CD4-positive, alpha-beta T cell treated with Interleukin-12 subunit alpha and Interleukin-12 subunit beta, for 1 hour (primary cell): ENCODE measurements around the gene SYMPK.
"Not testable (repeated sequence)": the region's sequence is repeated elsewhere in the genome, so short reads cannot be mapped to it uniquely, and the experiment has no call there.

Experiments used
- DNase-seq: peaks from one replicate; pipeline ENCODE4 v3.0.0-alpha.2; 2020

The SYMPK gene

DNA sequence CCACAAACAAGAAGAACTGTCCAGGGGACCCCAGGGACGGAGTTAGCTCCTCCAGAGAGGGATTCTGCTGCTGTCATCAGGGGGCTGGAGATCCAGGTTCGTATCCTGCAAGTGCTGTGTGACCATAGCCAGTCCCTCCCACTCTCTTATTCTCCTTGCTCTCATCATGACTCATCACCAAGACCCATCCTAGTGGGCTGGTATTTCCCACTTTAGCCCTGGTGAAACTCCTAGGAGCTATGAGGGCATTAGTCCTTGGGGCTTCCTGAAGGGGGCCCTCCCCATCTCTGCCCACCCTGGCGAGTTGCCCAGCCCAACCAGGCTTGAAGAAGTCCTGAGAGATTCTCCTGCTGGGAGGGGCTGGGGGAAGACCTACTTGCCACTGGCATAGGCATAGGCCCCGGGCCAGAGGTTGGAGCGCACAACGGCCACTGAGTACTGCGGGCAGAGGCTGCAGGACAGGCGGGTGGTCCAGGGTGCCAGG is 62.8 kb downstream of the SYMPK start:
- DNase-seq: no peak

DNA sequence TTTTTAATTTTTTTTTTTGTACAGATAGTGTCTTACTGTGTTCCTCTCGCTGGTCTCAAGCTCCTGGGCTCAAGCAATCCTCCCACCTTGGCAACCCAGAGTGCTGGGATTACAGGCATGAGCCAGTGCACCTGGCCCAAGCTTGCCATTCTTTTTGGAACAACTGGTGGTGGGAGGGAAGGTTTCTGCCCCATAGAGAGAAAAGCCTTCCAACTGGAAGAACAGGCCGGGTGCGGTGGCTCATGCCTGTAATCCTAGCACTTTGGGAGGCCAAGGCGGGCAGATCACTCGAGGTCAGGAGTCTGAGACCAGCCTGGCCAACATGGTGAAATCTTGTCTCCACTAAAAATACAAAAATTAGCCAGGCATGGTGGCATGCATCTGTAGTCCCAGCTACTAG is 63.4 kb downstream of the SYMPK start:
- not testable (repeated sequence) for DNase-seq

DNA sequence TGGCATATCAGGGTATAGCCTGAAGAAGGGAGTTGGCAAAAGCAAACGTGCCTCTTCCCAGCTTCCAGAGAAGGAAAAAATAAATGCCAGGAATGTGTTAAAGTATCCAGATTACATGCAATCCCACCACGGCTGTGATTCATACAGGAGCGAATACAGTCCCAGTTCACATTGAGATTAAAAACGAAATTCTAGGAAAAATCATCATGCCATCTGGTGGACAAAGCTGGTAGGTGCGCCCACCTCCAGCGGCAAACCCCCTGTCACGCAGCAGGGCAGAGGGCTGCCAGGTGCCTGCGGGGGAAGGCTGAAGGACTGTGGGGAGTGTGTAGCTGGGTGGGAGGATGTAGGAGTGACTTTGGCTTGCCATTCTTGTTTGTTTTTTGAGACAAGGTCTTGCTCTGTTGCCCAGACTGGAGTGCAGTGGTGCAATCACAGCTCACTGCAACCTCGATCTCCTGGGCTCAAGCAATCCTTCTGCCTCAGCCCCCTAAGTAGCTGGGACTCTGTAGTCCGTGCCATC is 63.9 kb downstream of the SYMPK start:
- DNase-seq: peak; percentile 73

DNA sequence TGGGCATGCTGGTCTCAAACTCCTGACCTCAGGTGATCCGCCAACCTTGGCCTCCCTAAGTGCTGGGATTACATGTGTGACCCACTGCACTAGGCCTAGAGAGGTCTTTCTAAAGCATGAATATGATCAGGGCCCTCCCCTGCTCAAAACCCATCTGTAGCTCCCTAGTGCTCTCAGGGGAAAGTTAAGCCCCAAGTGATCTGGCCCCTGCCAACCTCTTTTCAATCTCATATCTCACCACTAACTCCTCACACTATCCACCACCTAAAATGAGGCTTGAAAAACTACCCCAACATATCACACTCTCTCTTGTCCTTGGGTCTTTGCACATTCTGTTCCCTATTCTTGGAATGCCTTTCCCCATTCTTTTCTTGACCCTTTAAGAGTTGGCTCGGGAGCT is 68.3 kb downstream of the SYMPK start:
- no peak for DNase-seq

DNA sequence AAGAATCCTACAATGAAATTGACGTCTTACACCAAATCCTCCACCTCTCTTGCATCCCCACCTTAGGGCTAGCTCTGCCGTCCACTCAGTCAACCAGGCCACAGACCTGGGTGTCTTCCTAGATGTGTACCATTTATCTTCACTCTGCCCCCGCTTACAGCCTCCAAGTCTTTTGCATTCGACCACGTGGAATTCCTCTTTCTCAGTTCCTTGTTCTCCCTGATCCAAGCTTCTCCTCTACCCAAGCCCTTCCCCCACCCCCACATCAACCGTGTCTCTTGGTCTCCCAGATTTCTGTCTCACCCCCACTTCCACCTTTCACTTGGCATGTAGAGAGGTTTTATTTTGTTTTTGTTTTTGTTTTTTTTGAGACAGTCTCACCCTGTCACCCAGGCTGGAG is 69.1 kb downstream of the SYMPK start:
- no peak for DNase-seq

DNA sequence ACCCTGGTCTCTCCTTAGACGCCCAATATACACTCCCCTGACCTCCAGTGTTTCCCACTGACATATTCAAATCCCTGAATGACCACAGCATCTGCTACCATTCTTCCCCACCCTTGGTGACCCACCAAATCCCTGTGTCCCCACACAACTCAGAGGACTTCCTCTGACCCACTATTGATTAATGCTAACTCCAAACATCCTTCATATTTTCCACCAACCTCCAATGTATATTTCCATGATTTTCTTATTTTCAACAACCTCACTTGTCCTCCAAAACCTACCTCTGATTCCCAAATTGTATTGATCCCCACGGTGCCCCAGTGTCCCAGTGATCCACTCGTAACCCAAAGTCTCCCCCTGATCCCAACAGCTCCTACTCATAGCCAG is 69.8 kb downstream of the SYMPK start:
- DNase-seq: no peak

DNA sequence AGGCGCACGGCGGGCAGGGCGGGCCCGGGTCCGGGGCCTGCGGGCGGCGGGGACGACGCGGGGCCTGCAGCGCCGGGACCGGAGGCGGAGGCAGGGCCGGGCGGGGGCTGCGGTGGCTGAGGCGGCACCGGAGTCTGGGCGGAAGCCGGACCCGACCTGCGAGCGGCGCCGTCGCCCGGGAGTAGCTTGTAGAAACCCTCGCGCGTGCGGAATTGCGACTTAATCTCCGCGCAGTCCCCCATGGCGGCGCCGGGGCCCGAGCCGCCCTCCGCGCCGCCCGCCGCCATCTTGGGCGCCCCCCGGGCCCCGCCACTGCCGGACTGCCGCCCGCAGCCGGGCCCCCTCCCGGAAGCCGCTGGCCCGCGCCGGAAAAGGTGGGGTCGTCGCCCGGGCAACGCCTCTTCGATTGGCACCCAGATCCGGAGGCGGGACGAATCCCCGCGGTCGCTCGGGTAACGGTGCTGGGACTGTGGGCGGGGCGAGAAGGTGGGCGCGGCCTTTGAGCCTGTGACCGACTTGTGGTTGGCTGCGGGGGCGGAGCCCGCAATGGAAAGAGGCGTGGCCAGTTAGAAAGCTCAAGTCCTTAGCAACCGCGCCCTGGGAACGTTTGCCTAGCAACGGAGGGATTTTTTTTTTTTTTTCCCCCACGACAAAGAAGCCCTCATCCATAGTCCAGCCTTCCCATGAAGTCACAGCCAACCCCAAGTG is 70.3 kb downstream of the SYMPK start, which contains the start of gene DMWD:
Gene DMWD, minus strand, starts transcription at position 376 of the 708 bp plus-strand sequence. Its CDS starts 89 bp downstream, at position 287.
- DNase-seq: peak; percentile 100

DNA sequence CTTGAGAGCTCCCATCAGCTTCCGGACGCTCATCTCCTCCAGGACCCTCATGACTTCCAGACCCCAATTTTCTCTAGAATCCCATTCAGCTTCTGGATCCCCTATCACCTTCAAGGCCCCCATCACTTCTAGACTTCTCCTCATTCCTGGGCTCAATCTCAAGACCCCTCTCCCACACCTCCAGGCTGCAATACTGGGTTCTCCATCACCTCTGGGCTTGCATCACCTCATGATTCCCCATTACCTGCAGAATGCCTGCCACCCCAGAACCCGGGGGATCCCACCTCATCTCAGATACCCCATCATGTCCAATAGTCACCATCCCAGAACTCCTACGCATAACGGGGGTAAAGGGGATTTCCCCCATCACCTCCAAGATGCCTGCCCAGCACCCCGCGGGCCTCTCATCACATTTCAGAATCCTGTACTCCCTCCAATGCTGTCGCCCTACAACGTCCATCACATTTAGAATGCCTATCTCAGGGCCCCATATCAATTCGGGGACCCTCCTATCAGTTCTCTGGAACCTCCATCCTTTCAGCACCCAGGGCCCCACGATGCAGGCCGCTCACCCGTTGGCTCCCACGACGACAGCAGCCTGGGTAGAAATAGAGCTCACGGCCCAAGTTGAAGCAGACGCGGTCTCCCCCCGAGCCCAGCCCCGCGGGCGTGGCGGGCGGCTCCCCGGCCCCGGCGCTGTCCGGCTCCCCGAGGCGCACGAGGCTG is 71.0 kb downstream of the SYMPK start:
- peak; percentile 23 for DNase-seq

DNA sequence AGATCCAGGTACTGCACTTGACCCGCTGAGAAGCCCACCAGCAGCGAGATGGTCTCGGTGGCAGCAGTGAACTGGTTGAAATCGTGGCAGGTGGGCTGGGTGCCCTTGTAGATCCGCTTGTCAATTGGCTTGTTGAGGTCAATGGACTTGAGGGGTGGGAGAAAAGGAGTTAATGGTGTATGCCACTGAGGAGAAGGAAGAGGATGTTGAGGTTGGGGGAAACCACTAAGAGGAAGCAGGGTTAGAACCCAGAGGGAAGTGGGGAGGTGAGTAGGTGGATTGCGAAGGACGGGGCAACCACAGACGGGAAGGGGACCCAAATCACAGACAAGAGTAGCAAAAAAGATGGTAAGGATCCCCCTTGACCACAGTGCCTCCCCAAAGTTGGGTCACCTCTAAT is 72.0 kb downstream of the SYMPK start:
- DNase-seq: peak; percentile 62

DNA sequence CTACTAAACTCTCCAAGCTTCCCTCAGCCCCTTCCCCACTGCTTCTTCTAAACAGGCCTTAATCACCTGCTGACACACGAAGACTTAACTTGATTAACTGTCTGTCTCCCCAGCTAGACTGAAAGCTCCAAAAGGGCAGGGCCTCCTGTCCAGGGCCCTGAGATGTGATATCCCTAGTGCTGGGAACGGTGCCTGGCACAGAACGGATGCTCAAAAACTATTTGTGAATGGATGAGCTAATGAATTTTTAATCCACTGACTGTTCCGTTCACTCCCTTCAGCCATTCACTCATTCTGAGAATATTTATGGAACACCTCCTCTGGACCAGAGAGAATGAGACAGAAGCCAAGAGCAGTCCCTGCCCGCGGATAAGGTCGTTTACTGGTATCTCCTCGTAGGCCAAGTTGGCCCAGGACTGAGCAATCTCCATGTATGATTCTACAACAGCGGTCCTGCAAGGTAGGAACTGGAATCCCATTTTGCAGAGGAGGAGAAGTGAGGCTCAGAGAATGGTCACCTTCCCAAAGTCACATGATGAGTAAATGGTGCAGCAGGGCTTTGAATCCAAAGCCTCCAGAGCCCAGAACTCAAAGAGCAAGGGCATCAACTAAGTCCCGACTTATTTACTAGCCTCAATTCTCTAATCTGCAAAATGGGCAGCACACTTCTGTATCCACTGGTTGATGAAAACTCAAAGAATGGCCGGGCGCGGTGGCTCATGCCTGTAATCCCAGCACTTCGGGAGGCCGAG is 73.7 kb downstream of the SYMPK start:
- no peak for DNase-seq

DNA sequence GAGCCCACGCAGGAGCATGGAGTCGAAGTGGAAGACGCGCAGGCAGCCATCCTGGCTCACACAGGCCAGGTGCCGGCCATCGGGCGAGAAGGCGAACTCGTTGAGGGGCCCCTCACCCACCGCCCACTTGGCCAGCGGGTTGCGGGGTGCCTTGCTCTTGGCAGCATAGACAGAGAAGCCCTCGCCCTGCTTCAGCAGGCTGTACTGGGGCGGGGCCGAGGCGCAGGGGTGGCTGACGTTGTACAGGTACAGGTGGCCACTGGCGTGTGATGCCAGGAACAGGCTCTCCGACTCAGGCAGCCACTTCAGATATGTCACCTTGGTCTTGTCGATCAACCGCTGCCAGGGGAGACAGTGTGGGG is 76.4 kb downstream of the SYMPK start:
- no peak for DNase-seq

DNA sequence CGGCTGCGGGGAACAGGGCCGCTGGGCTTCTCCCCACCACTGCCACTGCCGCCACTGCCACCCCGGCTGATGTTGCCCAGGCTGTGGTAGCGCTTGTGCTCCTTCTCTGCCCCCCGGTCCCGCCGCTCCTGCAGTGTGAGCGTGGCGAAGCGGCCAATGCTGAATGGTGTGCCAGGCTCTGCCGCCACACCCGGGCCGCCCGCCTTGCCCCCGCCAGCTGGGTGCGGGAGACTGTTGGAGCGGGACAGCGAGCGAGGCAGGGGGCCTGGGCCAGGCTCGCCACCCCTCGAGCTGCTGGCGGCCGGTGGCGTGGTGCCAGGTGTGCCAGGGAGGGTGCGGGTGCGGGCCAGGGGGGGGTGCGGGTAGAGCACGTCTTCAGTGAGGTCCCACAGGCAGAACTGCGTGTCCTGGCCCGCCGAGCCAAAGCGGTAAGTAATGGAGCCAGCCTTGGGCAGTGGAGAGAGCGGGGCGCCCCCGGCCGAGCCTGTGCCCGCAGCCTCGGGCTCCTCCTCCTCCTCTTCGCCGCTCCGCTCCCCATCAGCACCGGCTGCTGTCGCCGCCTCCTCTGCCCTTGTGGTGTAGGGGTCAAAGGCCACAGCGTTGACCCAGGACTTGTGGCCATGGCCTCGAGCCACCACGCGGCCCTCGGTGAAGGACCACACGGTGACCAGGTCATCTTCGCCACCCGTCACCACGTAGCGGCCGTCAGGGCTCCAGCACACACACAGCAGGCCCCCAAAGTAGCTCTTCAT is 77.0 kb downstream of the SYMPK start:
- DNase-seq: no peak

DNA sequence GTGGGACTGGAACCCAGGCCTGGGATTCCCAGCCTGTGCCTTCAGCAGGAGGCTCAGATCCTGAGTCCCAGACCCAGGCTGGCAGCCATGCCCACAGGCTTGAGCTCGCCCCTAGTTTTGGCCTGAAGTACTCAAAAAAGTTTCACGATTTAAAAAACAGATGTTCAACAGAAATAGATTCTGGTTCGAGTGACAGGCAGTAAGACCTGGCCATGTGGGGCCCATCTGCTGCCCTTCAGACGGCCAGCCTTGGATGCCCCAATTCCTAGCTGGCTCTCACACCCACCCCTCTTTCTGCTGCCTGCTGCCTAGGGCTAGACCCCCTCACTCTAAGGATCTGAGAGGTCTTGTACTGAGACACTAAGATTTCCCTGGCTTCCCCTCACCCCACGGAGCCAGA is 77.8 kb downstream of the SYMPK start:
- DNase-seq: no peak

DNA sequence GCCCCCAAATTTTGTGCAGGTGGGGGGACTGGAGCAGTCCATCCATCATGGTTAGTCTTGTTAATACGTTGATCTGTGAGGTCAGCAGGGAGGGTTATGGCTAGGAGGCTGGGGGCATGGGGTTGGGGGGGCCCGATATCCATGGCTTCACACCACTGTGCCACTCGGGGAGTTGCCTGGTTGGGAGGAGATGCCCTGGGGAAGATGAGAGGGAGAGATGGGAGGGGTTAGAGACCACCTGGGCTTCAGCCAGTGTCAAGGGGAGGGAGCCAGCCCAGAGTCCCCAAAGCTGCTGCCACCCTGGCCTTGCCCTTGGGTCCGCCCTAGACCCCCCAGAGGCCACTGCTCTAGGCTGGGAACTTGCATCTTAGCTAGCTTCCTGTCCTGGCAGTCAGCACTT is 78.9 kb downstream of the SYMPK start:
- no peak for DNase-seq

DNA sequence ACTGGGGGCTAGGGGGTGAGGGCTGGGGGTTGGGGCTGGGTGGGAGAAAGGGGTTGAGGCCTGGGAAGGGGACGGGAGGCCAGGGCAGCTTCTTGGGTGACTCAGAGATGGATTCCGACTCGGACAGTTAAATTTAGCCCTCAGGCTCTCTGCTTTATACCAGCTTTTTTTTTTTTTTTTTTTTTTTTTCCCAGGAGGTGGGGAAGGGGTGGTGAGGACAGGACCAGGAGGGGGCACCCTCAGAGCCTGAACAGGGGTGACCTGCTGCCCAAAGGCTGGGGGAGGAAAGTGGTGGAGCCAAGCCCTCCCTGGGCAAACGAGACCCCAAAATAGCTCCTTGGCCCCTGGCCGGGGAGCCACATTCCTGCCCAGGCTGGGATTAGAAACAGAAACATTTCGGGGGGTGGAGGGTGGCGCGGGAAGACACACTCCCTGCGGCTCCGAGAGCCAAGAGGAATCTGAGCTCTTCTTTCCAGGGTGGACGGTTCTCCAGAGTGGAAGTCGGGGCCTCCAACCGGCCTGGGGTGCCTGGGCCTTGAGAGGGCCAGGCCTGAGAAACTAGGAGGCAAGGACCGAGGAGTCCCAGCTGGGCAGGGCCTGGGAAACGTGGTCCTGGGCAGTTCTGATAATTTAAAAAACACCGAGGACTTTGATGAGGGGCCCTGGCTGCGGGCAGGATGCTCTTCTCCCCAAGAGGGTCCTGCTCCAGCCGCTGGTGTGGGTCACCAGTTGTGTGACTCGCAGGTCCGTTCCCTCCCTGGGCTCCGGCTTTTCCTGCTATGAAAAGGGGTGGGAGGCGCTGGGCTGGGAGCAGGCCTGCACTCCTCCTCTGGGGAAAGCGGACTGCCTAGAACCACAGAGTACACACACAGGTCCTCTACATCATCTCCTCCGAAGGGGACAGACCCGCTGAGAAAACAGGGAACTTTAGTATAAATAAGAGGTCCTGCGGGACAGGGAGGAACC is 79.8 kb downstream of the SYMPK start:
- no peak for DNase-seq

DNA sequence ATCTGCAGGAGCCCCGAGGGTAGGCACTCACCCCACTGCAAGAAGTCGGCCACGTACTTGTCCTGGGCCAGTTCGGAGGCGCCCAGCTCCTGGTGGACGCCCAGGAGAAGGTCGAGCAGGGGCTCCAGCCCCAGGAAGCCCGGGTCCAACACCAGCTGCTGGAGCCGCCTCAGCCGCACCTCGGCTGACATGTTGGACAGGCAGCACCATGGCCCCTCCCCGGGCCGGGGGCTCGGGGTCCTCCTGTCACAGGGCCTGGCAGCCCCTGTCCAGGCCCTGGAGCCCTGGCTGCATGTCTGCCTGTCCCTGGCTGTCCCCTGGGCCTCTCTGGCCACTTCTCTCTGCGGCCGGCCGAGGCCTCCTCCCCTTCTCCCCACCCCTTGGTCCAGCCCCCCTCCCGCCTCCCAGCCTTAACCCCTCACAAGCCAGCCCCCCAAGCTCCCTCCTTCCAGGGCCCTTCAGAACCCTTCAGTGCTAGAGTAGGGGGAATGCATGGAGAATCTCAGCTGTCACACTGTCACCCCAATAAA is 80.7 kb downstream of the SYMPK start, which contains the start of gene DMPK:
Gene DMPK, minus strand, starts transcription at position 329 of the 530 bp plus-strand sequence. Its CDS starts 138 bp downstream, at position 191.
- no peak for DNase-seq

DNA sequence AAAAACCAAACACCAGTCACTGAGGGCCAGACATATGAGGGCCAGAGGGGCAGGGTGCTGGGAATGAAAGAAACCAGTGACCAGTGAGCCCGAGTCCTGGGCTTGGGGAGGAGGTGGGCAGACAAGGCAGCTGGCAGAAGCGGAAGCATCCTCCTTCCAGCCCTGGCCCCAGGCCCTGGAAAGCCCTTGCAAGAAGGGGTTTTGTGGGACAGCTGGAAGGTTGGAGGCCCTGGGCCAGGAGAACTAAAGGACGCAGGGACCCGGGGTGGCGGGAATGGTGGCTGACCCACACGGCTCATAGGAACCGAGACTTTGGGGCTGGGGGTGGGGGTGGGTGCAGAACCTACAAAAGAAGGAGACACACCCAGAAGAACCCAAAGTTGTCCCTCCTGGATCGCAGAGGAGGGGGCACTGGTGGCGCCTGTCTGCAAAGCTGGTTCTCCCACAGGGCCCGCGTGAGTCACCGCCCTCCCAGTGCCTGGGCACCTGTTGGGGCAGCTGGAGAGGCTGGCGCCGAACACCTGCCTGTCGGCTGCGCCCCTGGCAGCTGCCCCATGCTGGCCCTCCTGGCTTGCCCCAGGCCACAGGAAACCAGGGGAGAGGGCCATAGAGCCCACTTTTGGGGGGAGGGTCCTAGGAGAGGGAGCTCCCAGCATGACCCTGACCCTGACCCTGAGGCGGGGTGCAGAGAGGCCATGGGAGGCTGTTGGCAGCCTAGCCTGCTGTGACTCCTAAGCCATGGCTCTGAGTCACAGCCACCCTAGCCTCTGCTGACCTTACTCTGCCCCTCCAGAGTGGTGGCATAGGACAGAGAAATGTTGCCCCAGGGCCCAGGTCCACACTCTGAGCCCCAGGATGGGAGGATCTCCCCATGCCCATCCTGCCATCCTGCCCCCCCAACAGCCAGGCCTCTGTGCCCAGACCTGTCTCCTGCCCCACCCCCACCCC is 81.5 kb downstream of the SYMPK start:
- DNase-seq: no peak

DNA sequence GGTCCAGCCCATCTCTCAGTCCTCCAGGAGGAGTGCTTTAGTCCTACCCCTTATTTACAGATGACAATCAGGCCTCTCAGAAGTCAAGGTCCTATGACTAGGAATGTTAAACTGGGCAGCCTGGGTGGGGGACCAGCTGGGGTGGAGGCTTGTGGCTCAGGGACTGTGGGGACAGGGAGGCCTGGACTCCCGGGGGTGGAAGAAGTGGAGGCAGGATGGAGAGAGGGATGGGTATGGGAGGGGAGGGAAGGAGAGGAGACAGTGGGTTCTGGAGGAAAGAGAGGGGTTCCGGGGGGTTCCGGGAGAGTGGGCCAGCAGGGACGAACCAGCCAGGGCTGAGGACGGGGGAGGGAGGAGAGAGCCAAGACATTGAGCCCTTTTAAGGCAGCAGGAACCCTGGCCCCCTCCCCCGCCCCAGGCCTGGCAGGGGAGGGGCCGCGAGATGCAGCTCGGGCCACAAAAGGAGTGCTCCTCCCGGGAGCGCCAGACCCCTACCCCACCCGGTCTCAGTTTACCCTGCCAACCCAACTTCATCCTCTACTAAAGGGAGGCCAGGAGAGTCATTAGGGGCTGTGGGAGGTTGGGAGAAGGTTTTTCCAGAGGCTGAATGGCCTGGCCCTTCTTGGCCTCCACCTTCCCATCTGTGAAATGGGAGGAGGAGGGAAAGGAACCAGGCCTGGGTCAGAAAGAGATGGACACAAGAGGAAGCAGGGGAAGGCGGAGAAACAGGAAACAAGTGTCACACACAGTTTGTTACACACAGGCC is 82.3 kb downstream of the SYMPK start:
- DNase-seq: no peak

DNA sequence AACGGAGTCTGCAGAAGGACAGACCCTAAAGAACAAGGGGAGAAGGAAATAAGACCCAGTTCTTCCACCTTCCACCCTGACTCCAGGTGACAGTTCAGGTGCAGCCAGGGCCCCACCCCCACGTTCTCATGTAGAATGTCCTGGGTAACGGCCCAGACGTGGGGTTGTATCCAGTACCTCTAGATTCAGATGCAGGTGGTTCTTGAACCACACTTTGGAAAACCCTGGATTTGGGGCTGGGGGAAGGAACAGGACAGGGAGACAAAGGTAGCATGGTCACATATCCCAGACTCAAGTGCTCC is 82.8 kb downstream of the SYMPK start:
- no peak for DNase-seq
